ENCODE results near the gene WIF1.

DNA sequence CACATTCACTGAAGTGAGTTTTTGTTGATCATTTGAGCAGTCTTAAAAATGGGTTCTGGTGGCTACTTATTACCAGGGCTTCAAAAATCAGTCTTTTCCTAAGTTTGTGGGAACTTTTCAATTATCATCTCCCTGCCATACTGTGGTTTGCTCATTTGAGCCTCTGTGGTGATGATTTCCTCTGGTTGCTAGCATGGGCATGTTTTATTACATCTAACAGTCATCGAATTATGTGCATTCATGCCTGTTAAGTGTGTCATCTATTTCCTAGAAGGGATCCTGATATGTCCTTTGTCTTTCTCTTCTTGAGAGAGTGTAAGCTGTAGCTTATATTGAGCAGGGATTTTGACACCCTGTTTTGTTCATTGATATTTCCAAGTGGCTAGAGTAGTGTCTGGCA, 116.8 kb downstream of the WIF1 start:
- TF ChIP-seq POLR2A (IDR thresholded peaks at IDR 0.05): no peak
- TF ChIP-seq, protein P1, sequence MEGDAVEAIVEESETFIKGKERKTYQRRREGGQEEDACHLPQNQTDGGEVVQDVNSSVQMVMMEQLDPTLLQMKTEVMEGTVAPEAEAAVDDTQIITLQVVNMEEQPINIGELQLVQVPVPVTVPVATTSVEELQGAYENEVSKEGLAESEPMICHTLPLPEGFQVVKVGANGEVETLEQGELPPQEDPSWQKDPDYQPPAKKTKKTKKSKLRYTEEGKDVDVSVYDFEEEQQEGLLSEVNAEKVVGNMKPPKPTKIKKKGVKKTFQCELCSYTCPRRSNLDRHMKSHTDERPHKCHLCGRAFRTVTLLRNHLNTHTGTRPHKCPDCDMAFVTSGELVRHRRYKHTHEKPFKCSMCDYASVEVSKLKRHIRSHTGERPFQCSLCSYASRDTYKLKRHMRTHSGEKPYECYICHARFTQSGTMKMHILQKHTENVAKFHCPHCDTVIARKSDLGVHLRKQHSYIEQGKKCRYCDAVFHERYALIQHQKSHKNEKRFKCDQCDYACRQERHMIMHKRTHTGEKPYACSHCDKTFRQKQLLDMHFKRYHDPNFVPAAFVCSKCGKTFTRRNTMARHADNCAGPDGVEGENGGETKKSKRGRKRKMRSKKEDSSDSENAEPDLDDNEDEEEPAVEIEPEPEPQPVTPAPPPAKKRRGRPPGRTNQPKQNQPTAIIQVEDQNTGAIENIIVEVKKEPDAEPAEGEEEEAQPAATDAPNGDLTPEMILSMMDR (IDR thresholded peaks at IDR 0.05): no peak
